HepG2 (cell line): Measurements from ENCODE around the gene NDUFS2. TPM values are rescaled to one million over a fixed set of nuclear protein-coding genes. Genes with fewer than 3 reads are reported as not detected.

Source experiments
- ARID5B ChIP-seq: IDR thresholded peaks from 2 replicates; pipeline ENCODE4 v1.4.0; 2020; ENCODE audit warnings: mild to moderate bottlenecking, missing genetic modification reagents
- HNF4A ChIP-seq: sonication (generic); formaldehyde crosslinking; IDR thresholded peaks from 2 replicates; pipeline ENCODE4 v1.4.0; 2020; ENCODE audit warnings: missing genetic modification reagents
- MIER3 ChIP-seq: IDR thresholded peaks from 2 replicates; pipeline ENCODE4 v1.6.1; 2016; ENCODE audit warnings: missing compliant biosample characterization, borderline replicate concordance
- POLR2G ChIP-seq: fragments of 200-400 bp; formaldehyde crosslinking; IDR thresholded peaks from 2 replicates; pipeline ENCODE4 v1.6.1; 2018; ENCODE audit warnings: mild to moderate bottlenecking, low read depth, low read length, moderate library complexity
- RBFOX2 ChIP-seq: fragments of 200-400 bp; formaldehyde crosslinking; IDR thresholded peaks from 2 replicates; pipeline ENCODE4 v1.6.1; 2017; ENCODE audit warnings: low read depth, mild to moderate bottlenecking, low read length
- RCOR2 ChIP-seq: IDR thresholded peaks from 2 replicates; pipeline ENCODE4 v1.6.1; 2016; ENCODE audit warnings: missing biosample characterization, missing genetic modification reagents
- RELA ChIP-seq: sonication (generic); formaldehyde crosslinking; IDR thresholded peaks from 2 replicates; pipeline ENCODE4 v1.4.0; 2020; ENCODE audit warnings: missing genetic modification reagents
- TP53 ChIP-seq: sonication (generic); formaldehyde crosslinking; conservative IDR thresholded peaks from 2 replicates; pipeline ENCODE4 v1.4.0; 2020; ENCODE audit warnings: missing genetic modification reagents
- ZFY ChIP-seq: sonication (generic); formaldehyde crosslinking; IDR thresholded peaks from 2 replicates; pipeline ENCODE4 v1.4.0; 2020; ENCODE audit warnings: missing genetic modification reagents
- ZNF343 ChIP-seq: sonication (generic); formaldehyde crosslinking; IDR thresholded peaks from 2 replicates; pipeline ENCODE4 v1.4.0; 2020; ENCODE audit warnings: mild to moderate bottlenecking, missing genetic modification reagents
- ZNF44 ChIP-seq: sonication (generic); formaldehyde crosslinking; IDR thresholded peaks from 2 replicates; pipeline ENCODE4 v1.5.1; 2020; ENCODE audit warnings: mild to moderate bottlenecking, missing genetic modification reagents
- polyA plus RNA-seq, 8 experiments: library from polyadenylated mRNA; depleted of rRNA in 3 of 8; stranded (reverse) in 7 of 8; unstranded in 1 of 8; fragments of >200 nt; fragmentation: Illumina TruSeq in 4 of 8; extraction: Trizol in 4 of 8; gene quantifications; 2 replicates each; pipeline versions ENCODE4 v1.2.1 to v1.2.3, GENCODE V29; 2011 to 2016; ENCODE audit warnings: low read depth in 4 of 8, missing spikeins in 1 of 8, mixed read lengths in 1 of 8; ENCODE audit not compliant: insufficient read depth in 1 of 8
- total RNA-seq, 5 experiments: library from RNA; depleted of rRNA; stranded (reverse); fragments of >200 nt; fragmentation: Illumina TruSeq; extraction: Trizol; gene quantifications; 2 replicates each; pipeline ENCODE4 v1.2.3, GENCODE V29; 2016; ENCODE audit warnings: low read depth in 1 of 5
- TF ChIP-seq, protein P1 (sequence below): IDR thresholded peaks from 2 replicates; pipeline ENCODE4 v1.6.1; 2018; ENCODE audit warnings: missing genetic modification reagents
- TF ChIP-seq, protein P2 (sequence below): sonication (generic); formaldehyde crosslinking; IDR thresholded peaks from 2 replicates; pipeline ENCODE4 v1.5.0; 2020; ENCODE audit warnings: missing genetic modification reagents, mild to moderate bottlenecking, borderline replicate concordance
- TF ChIP-seq, protein P3 (sequence below): sonication (generic); formaldehyde crosslinking; conservative IDR thresholded peaks from 2 replicates; pipeline ENCODE4 v1.4.0; 2020; ENCODE audit warnings: mild to moderate bottlenecking, missing genetic modification reagents, moderate library complexity
- TF ChIP-seq, protein P4 (sequence below): IDR thresholded peaks from 2 replicates; pipeline ENCODE4 v1.6.1; 2016; ENCODE audit warnings: missing genetic modification reagents, missing compliant biosample characterization
- TF ChIP-seq, protein P5 (sequence below): sonication (generic); formaldehyde crosslinking; IDR thresholded peaks from 2 replicates; pipeline ENCODE4 v1.4.0; 2020; ENCODE audit warnings: mild to moderate bottlenecking, missing genetic modification reagents
- TF ChIP-seq, protein P6 (sequence below): sonication (generic); formaldehyde crosslinking; IDR thresholded peaks from 2 replicates; pipeline ENCODE4 v1.4.0; 2020; ENCODE audit warnings: mild to moderate bottlenecking, missing genetic modification reagents
- TF ChIP-seq, protein P7 (sequence below): sonication (generic); formaldehyde crosslinking; IDR thresholded peaks from 2 replicates; pipeline ENCODE4 v1.8.0; 2022; ENCODE audit warnings: missing genetic modification reagents, low read depth, mild to moderate bottlenecking, borderline replicate concordance

The NDUFS2 gene
- total and polyA plus RNA-seq, 2 of the 13 experiments (the other 11 are each of a cell fraction or from before 2014, with no cell fraction given), result 89.9 to 118 TPM

DNA sequence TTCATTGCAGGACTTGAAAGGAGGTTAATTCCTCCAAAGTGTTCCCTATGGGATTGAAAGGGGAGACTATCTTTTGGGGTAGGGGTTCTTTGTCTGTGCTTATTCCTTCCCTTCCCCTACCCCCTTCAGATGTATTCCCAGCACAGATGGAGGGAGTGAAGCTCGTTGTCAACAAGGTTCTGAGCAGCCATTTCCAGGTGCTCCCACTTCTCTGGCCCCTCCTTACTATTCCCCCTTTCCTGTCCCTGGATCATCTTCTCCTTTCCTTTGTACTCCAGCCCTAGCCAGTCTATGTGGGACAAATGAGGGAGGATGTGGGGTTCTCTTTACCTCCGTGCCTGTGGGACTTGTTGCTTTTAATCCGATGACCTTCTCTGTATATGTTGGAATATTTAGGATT is 24.6 kb downstream of the NDUFS2 start (continued):
- TF ChIP-seq, protein P1, sequence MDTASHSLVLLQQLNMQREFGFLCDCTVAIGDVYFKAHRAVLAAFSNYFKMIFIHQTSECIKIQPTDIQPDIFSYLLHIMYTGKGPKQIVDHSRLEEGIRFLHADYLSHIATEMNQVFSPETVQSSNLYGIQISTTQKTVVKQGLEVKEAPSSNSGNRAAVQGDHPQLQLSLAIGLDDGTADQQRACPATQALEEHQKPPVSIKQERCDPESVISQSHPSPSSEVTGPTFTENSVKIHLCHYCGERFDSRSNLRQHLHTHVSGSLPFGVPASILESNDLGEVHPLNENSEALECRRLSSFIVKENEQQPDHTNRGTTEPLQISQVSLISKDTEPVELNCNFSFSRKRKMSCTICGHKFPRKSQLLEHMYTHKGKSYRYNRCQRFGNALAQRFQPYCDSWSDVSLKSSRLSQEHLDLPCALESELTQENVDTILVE (CRISPR knock-in tag), result no peak
- TF ChIP-seq, protein P2, sequence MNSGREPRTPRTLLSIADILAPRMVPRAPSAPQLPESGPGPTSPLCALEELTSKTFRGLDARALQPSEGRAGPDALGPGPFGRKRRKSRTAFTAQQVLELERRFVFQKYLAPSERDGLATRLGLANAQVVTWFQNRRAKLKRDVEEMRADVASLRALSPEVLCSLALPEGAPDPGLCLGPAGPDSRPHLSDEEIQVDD (CRISPR knock-in tag), result no peak
- no peak for TF ChIP-seq RELA (CRISPR knock-in tag)
- TF ChIP-seq, protein P3, sequence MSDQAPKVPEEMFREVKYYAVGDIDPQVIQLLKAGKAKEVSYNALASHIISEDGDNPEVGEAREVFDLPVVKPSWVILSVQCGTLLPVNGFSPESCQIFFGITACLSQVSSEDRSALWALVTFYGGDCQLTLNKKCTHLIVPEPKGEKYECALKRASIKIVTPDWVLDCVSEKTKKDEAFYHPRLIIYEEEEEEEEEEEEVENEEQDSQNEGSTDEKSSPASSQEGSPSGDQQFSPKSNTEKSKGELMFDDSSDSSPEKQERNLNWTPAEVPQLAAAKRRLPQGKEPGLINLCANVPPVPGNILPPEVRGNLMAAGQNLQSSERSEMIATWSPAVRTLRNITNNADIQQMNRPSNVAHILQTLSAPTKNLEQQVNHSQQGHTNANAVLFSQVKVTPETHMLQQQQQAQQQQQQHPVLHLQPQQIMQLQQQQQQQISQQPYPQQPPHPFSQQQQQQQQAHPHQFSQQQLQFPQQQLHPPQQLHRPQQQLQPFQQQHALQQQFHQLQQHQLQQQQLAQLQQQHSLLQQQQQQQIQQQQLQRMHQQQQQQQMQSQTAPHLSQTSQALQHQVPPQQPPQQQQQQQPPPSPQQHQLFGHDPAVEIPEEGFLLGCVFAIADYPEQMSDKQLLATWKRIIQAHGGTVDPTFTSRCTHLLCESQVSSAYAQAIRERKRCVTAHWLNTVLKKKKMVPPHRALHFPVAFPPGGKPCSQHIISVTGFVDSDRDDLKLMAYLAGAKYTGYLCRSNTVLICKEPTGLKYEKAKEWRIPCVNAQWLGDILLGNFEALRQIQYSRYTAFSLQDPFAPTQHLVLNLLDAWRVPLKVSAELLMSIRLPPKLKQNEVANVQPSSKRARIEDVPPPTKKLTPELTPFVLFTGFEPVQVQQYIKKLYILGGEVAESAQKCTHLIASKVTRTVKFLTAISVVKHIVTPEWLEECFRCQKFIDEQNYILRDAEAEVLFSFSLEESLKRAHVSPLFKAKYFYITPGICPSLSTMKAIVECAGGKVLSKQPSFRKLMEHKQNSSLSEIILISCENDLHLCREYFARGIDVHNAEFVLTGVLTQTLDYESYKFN, result 0 out of 2 replicates have a peak, but pooled peaks have one; percentile 6
- no peak for TF ChIP-seq HNF4A (CRISPR knock-in tag)
- TF ChIP-seq ZNF343 (CRISPR knock-in tag), result 0 out of 2 replicates have a peak, but pooled peaks have one; percentile 21
- TF ChIP-seq ZNF44 (CRISPR knock-in tag), result no peak
- TF ChIP-seq RBFOX2, result peak; percentile 62
- TF ChIP-seq RCOR2 (CRISPR knock-in tag), result no peak
- TF ChIP-seq, protein P4, sequence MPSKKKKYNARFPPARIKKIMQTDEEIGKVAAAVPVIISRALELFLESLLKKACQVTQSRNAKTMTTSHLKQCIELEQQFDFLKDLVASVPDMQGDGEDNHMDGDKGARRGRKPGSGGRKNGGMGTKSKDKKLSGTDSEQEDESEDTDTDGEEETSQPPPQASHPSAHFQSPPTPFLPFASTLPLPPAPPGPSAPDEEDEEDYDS, result 0 out of 2 replicates have a peak, but pooled peaks have one; percentile 9
- TF ChIP-seq, protein P5, sequence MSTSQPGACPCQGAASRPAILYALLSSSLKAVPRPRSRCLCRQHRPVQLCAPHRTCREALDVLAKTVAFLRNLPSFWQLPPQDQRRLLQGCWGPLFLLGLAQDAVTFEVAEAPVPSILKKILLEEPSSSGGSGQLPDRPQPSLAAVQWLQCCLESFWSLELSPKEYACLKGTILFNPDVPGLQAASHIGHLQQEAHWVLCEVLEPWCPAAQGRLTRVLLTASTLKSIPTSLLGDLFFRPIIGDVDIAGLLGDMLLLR (CRISPR knock-in tag), result no peak
- TF ChIP-seq POLR2G, result peak; percentile 26; the same call in 1 of the 2 replicates
- TF ChIP-seq TP53 (CRISPR knock-in tag), result no peak
- TF ChIP-seq, protein P6, sequence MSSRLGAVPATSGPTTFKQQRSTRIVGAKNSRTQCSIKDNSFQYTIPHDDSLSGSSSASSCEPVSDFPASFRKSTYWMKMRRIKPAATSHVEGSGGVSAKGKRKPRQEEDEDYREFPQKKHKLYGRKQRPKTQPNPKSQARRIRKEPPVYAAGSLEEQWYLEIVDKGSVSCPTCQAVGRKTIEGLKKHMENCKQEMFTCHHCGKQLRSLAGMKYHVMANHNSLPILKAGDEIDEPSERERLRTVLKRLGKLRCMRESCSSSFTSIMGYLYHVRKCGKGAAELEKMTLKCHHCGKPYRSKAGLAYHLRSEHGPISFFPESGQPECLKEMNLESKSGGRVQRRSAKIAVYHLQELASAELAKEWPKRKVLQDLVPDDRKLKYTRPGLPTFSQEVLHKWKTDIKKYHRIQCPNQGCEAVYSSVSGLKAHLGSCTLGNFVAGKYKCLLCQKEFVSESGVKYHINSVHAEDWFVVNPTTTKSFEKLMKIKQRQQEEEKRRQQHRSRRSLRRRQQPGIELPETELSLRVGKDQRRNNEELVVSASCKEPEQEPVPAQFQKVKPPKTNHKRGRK (CRISPR knock-in tag), result no peak
- TF ChIP-seq, protein P7, sequence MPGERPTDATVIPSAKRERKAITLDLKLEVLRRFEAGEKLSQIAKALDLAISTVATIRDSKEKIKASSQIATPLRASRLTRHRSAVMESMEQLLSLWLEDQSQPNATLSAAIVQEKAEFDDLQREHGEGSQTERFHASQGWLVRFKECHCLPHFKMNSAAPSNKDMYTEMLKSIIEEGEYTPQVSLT (CRISPR knock-in tag), result no peak
- TF ChIP-seq ARID5B, result no peak
- TF ChIP-seq ZFY, result peak; percentile 7
- TF ChIP-seq MIER3 (CRISPR knock-in tag), result no peak
